Uterus (tissue), 2 donors: ENCODE data around the gene CLDN14.

Source experiments
- CTCF ChIP-seq, 4 experiments: fragments of 200-600 bp in 2 of 4; fragments of 450-650 bp in 2 of 4; sonication (generic) in 2 of 4; IDR thresholded peaks; one replicate each; pipeline ENCODE4 v1.5.1; 2016 to 2019; ENCODE audit warnings: antibody characterized with exemption in 4 of 4, mild to moderate bottlenecking in 2 of 4, moderate library complexity in 1 of 4
- POLR2A ChIP-seq, 2 donors: fragments of 450-650 bp; IDR thresholded peaks; one replicate each; pipeline ENCODE4 v1.6.1; 2016; ENCODE audit warnings: antibody characterized with exemption in 2 of 2, mild to moderate bottlenecking in 1 of 2, moderate library complexity in 1 of 2

- TF ChIP-seq POLR2A (IDR thresholded peaks at IDR 0.05) (no peak), CTCF (IDR thresholded peaks at IDR 0.05) (no peak)
Measured at GRCh38 chr21:36491209-36491910, 11.4 kb upstream of the CLDN14 start.
